ENCODE measurements around the gene ATXN7L1. TPM values are rescaled to one million over a fixed set of nuclear protein-coding genes. Genes with fewer than 3 reads are reported as not detected.
"Not testable (repeated sequence)": the region's sequence is repeated elsewhere in the genome, so short reads cannot be mapped to it uniquely, and the experiment has no call there.

ATXN7L1 gene
- total RNA-seq, 1 donor from 2014 or later: 6.7 TPM

GRCh38 chr7:105707967-105708762, 168.2 kb downstream of the ATXN7L1 start:
- intact Hi-C loops (cut with DNase I): no loop called here
- ATAC-seq (peak; percentile 44), DNase-seq (ENCODE audit: missing footprints) (no peak)

GRCh38 chr7:105707381-105707780, 169.0 kb downstream of the ATXN7L1 start:
- intact Hi-C loops (cut with DNase I): no loop called here
- ATAC-seq (no peak), DNase-seq (ENCODE audit: missing footprints) (no peak)

DNA sequence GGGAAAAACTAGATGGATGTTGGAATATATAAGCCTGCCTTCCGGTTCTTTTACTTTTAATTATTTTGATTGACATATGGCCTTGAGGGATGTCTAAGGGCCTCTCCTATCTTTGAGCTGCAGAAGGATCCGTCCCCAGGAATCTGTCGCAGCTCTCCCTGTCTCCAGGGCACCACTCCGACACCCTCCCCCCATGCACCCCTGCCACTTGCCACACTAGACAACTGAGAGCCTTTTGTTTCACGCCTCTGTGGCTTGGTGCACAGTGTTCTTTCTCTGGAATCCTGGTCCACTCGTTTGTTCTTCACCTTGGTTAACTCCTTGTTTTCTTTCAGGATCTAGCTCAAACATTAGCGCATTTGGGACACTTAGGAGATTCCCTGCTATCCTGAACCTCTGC, 171.0 kb downstream of the ATXN7L1 start:
- no peak for DNase-seq (ENCODE audit: missing footprints)
- no peak for ATAC-seq
- intact Hi-C loops (cut with DNase I): no loop called here

GRCh38 chr7:105703207-105703930, 173.0 kb downstream of the ATXN7L1 start:
- ATAC-seq (no peak), DNase-seq (ENCODE audit: missing footprints) (no peak)
- intact Hi-C loops (cut with DNase I): no loop called here

GRCh38 chr7:105699568-105700236, 176.7 kb downstream of the ATXN7L1 start:
- intact Hi-C loops (cut with DNase I): no loop called here
- ATAC-seq: no peak
- no peak for DNase-seq (ENCODE audit: missing footprints)

DNA sequence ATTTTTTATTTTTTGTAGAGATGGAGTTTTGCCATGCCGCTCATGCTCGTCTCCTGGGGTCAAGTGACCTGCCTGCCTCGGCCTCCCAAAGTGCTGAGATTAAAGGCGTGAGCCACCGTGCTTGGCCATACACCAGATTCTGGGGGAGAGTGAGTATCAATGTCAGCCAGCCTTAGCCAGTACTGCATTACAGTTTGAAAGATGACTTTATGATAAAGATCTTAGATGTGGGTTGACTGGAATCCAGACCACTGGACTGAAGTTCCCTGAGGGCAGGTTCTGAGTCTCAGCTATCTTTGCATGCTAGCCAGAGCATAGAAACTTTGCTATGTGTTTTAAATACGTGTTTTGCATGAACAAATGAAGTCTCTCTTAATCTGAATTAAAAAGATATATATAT, 177.9 kb downstream of the ATXN7L1 start:
- intact Hi-C loops (cut with DNase I): no loop called here
- no peak for DNase-seq (ENCODE audit: missing footprints)
- no peak for ATAC-seq

DNA sequence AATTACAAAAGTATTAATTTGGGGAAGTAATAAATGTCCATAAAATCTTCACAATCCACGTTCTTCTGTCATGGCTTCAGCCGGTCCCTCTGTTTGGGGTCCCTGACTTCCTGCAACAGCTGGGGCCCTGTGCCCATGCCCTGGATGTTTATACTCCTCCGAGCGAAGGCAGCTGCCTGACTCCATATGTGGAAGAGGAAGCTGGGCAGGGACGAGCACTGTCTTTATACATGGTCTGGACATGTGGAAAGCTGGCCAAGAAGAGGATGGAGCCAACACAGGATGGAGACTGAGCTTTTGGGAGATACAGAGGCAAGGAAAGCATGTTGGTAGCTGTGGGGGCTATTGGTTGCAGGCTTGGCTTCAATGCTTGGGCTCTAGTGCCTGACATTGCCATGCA, 178.6 kb downstream of the ATXN7L1 start:
- intact Hi-C loops (cut with DNase I): no loop called here
- ATAC-seq (no peak), DNase-seq (ENCODE audit: missing footprints) (no peak)

DNA sequence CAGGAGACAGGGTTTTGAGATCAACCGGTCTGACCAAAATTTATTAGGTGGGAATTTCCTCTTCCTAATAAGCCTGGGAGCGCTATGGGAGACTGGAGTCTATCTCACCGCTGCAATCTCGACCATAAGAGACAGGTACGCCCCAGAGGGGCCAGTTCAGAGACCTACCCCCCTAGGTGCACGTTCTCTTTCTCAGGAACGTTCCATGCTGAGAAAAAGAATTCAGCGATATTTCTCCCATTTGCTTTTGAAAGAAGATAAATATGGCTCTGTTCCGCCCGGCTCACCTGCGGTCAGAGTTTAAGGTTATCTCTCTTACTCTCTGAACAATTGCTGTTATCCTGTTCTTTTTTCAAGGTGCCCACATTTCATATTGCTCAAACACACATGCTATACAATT, 179.2 kb downstream of the ATXN7L1 start:
- ATAC-seq; intact Hi-C loops (cut with DNase I); DNase-seq (ENCODE audit: missing footprints): not testable (repeated sequence)

GRCh38 chr7:105693576-105693975, 182.8 kb downstream of the ATXN7L1 start:
- DNase-seq (ENCODE audit: missing footprints): no peak
- ATAC-seq: no peak
- intact Hi-C loops (cut with DNase I): no loop called here

- ATAC-seq: peak; percentile 85
- DNase-seq (ENCODE audit: missing footprints): peak; percentile 82
- intact Hi-C loops (cut with DNase I): no loop called here
Measured at GRCh38 chr7:105691680-105692564, 184.5 kb downstream of the ATXN7L1 start.

DNA sequence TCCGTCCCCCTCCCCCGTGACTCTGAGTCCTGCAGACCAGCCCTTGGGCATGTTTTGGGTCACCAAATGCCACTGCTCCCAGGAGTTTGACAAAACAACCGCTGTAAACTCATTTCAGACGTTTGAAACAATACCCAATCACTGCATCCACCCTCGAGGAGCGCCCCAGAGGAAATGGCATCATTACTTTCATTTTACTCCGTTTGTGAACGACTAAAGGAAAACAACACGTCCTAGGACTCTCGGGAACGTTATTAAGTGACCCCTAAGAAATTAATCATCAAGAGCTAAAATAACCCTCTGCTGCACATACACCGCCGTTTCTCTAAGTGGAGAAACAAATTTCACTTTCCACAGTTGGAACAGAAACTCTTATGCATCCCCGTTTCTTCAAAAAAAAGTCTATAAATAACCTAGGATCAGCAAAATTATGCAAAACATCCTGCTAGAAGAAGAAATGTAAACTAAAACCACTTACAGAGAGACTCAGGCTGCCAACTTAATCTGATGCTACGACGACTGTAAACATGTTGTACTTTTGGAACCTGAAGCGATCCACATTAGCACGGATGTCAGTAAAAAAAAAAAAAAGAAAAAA, 185.2 kb downstream of the ATXN7L1 start:
- DNase-seq (ENCODE audit: missing footprints) (peak; percentile 14), ATAC-seq (peak; percentile 17)
- intact Hi-C loops (cut with DNase I): no loop called here

- DNase-seq (ENCODE audit: missing footprints) (peak; percentile 11), ATAC-seq (no peak)
- intact Hi-C loops (cut with DNase I): no loop called here
Measured at GRCh38 chr7:105690325-105690945, 186.0 kb downstream of the ATXN7L1 start.

DNA sequence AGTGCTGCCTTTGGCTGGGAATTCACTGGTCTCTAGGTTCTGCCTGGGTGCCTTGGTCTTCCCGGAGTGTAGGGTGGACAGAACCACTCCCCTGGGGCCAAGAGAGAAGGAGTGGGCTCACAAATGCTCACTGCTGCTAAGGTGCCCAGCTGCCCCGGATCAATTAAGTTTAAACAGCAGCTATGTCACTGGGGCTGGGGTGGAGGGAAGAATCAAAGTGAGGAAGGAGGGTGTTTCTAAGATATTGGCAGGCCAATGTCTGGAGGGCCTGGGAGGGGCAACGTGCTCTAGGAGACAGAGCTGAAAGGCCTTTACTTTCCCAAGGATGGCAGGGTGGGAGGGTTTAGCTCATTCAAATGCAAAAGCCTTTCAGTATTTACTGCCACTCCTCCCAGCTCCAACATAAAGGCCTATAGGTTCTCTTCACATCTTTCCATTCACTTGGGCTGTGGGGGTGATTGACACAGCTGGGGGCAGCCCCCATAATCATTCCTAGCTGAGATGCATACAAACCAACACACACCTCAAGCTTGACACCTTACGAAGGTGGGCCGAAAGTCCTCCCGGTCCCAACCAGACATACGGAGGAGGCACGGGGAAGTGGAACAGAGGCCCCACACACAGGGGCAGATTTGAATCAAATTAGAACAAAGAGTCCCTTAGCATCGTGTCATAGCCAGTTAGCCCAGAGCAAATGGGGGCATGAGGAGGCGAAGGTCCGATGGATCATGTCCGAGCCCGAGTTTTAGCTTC, 187.2 kb downstream of the ATXN7L1 start:
- ATAC-seq (no peak), DNase-seq (ENCODE audit: missing footprints) (no peak)
- intact Hi-C loops (cut with DNase I): loop anchor here (10.0 kb wide), 1 partner anchor 186 kb away; the partner anchor contains the start of gene ATXN7L1

GRCh38 chr7:105688617-105689016, 187.8 kb downstream of the ATXN7L1 start:
- intact Hi-C loops (cut with DNase I): loop anchor here (10.0 kb wide), 1 partner anchor 186 kb away; the partner anchor contains the start of gene ATXN7L1
- no peak for ATAC-seq
- DNase-seq (ENCODE audit: missing footprints): no peak

GRCh38 chr7:105685161-105685560, 191.2 kb downstream of the ATXN7L1 start:
- intact Hi-C loops (cut with DNase I): loop anchor here (10.0 kb wide), 1 partner anchor 190 kb away; the partner anchor contains the start of gene ATXN7L1
- DNase-seq (ENCODE audit: missing footprints) (no peak), ATAC-seq (no peak)

- intact Hi-C loops (cut with DNase I): loop anchor here (10.0 kb wide), 1 partner anchor 192 kb away; the partner anchor contains the start of gene ATXN7L1
- no peak for DNase-seq (ENCODE audit: missing footprints)
- ATAC-seq: no peak
Measured at GRCh38 chr7:105682341-105683060, 193.9 kb downstream of the ATXN7L1 start.

All from Right ventricle myocardium inferior (tissue), 1 donor.